Sigmoid colon (tissue), 4 donors: ENCODE data around the gene ESYT2.

Source experiments
- CTCF ChIP-seq, 4 experiments: fragments of 450-650 bp in 3 of 4; fragments of 200-600 bp in 1 of 4; IDR thresholded peaks; one replicate each; pipeline ENCODE4 v1.5.1; 2016 to 2019; ENCODE audit warnings: antibody characterized with exemption in 4 of 4, mild to moderate bottlenecking in 3 of 4, moderate library complexity in 2 of 4
- EP300 ChIP-seq, 4 donors: sonication (generic); formaldehyde crosslinking; IDR thresholded peaks; one replicate each; pipeline ENCODE4 v1.6.1; 2017; ENCODE audit warnings: antibody characterized with exemption in 4 of 4

- TF ChIP-seq CTCF (IDR thresholded peaks at IDR 0.05) (no peak), EP300 (IDR thresholded peaks at IDR 0.05) (no peak)
Measured at GRCh38 chr7:158846304-158846703, 17.0 kb upstream of the ESYT2 start.
